DMS114 treated with DMSO at 0.1 percent for 48 hours (cell line): ENCODE results near the gene PSMC4.

Experiments used
- DNase-seq: peaks from one replicate; lab custom pipeline; 2025; ENCODE audit not compliant: unreplicated experiment; lab: John Stamatoyannopoulos, UW

The PSMC4 gene

GRCh38 chr19:39987167-39987566 lies 16.2 kb downstream of the PSMC4 start:
- DNase-seq, result no peak

DNA sequence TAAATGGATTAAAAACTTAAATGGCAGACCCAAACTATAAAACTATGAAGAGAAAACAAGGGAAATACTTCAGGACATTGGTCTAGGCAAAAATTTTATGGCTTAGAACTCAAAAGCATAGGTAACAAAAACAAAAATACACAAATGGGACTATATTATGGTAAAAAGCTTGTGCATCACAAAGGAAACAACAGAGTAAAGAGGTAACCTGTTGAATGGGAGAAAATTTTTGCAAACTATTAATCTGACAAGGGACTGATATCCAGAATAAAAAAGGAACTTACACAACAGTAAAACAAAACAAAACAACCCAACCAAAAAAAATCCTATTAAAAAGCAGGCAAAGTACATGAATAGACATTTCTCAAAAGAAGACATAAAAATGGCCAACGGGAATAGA lies 16.6 kb downstream of the PSMC4 start:
- no peak for DNase-seq

DNA sequence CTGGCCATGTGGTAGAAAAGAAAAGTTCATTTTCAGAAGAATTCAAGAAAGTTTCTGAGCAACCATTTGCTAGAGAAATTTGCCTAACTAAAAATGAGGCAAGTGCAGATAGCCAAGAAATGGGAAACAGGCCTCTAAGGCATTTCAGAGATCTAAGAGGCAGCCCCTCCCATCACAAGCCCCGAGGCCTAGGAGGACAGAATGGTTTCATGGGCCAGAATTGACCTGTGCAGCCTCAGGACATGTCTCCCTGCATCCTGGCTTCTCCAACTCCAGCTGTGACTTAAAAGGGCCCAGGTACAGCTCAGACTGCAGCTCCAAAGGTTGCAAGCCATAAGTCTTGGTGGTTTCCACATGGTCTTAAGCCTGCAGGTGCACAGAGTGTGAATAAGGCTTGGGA lies 22.6 kb downstream of the PSMC4 start:
- DNase-seq, result no peak

GRCh38 chr19:39994361-39994760 lies 23.4 kb downstream of the PSMC4 start:
- no peak for DNase-seq

DNA sequence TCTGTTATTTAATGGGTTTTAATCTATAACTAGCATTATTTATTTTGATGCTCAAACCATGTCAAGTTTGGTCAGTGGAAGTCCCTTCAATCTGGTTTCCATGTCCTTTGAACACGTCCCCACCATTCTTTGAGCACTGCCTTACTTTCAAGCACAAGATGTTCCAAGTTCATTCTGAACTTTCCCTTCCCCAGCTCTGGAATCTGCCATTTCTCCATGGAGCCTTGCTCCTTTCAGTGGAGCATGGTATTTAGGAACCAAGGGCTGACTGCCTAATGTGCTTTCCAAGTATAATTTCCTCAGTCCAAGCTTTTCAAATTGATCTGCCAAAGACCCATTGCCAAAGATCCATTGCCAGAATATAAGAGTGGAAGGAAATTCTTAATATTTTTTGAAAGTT lies 24.8 kb downstream of the PSMC4 start:
- no peak for DNase-seq

DNA sequence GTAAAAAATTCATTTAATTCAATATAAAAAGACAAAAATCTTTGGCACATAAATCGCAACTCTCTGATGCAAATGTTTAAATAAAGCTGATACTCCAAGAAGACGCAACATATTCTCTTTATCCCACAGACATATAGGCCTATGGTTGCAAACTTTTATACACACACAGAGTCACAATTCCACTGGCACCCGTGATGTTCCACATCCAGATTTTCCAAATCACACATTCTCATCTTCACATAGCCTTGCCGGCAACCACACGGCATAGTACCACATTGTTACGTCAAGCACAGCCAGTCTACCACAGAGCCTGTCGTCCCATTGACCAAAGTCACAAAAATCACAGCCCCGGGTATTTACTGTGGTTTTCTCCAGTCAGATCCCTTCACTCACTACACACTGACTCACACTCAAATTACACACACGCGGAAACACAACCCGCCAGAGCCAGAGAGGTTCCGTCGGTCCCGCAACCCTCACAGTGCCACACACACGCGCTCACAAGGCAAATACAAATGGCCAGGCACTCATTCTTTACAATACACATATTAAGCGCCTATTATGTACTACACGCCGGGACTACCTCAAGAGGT lies 25.3 kb downstream of the PSMC4 start:
- peak; percentile 38 for DNase-seq

DNA sequence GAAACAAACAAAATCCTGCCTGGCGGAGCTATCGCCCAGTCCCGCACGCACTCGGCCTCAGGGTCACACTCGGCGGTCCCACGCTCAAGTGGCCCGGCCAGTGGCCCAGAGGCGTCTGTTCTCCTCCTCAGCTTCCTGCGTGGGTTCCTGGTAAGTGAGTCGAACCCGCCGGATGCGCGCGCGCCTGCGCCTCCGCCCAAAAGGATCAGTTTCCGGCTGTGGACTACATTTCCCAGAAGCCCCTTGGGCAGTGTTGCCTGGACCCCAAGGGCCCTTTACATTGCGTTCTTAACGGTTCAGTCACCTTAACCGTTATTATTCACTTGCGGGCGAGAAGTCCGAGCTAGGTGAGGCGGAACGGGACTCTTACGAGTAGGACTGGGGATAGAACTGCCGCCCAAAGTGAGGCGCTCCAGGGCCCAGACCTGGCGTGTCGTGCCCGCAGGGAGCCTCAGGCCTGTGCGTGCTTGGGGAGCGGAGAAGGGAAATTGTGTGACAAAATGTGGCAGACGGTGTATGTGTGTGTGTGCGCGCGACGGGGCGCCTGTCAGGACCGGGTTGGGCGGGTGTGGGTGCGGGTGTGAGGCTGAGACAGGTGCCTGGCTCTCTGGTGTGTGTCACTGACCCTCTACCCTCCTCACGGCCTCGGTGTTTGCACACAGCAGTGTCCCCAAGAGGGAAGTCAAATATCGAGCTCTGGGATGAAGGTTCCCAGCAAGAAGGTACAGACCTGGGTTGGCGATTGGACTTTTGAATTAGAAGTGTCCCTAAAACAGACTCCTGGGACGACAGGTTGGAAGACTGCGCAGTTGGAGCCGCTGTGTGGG lies 26.1 kb downstream of the PSMC4 start, which contains the start of gene ZNF546:
Gene ZNF546, plus strand, starts transcription at position 250 of the 827 bp plus-strand sequence. CDS start 1,267 bp downstream, outside the sequence.
- DNase-seq, result peak; percentile 82

GRCh38 chr19:39997638-39998216 lies 26.8 kb downstream of the PSMC4 start:
- DNase-seq, result no peak

GRCh38 chr19:39998501-39998900 lies 27.5 kb downstream of the PSMC4 start:
- DNase-seq, result no peak

GRCh38 chr19:40005691-40006272 lies 34.8 kb downstream of the PSMC4 start:
- DNase-seq, result no peak

GRCh38 chr19:40006273-40006691 lies 35.3 kb downstream of the PSMC4 start:
- no peak for DNase-seq

- no peak for DNase-seq
These were observed 38.7 kb downstream of the PSMC4 start for GRCh38 chr19:40009674-40010073.

DNA sequence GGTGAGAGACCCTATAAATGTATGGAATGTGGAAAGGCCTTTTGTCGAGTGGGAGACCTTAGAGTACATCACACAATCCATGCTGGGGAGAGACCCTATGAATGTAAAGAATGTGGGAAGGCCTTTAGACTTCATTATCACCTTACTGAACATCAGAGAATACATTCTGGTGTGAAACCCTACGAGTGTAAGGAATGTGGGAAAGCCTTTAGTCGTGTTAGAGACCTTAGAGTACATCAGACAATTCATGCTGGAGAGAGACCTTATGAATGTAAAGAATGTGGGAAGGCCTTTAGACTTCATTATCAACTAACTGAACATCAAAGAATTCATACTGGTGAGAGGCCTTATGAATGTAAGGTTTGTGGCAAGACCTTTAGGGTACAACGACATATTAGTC lies 43.0 kb downstream of the PSMC4 start:
- no peak for DNase-seq

DNA sequence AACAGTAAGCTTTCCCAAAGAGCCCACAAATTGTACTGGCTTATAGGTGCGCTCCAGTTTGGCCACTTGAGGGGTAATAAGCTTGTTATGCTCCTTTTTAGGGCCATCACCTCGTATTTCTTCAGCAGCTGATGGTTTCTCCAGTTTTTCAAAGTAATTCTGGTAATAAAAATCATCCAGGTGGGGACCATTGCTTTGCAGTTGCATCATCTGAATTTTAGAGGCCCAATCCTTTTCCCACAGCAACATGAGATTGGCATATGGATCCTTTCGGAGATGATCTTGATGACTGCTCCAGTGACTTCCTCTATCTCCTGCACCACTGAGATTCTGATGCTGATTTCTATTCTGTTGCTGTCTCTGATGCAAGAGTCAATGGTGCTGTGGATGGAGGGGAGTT lies 53.0 kb downstream of the PSMC4 start:
- DNase-seq, result no peak

- DNase-seq, result no peak
These were observed 55.1 kb downstream of the PSMC4 start for GRCh38 chr19:40025938-40026596.

DNA sequence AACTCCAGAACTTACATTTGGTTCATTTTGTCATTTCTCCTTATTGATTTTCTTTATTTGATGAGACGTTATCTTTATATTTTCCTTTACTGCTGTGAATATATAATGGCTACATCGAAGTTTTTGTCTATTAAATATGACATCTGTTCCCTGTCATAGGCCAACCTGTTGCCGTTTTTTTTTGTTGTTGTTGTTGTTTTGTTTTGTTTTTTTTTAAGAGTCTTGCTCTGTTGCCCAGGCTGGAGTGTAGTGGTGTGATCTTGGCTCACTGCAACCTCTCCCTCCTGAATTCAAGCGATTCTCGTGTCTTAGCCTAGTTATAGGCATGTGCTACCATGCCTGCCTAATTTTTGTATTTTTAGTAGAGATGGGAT lies 55.6 kb downstream of the PSMC4 start:
- no peak for DNase-seq
